KMS-11 (cell line): ENCODE measurements around the gene PRKCE.

Experiments
- H2AFZ ChIP-seq: fragments of 200-600 bp; sonication (generic); 2 replicates; pipeline ENCODE4 v1.6.1; 2016; ENCODE audit warnings: antibody characterized with exemption, mixed run types, low read depth
- H3K27ac ChIP-seq: fragments of 200-600 bp; sonication (generic); 2 replicates; pipeline ENCODE4 v1.6.1; 2016; ENCODE audit warnings: mild to moderate bottlenecking, mixed run types
- H3K27me3 ChIP-seq: fragments of 200-600 bp; sonication (generic); 2 replicates; pipeline ENCODE4 v1.6.1; 2017; ENCODE audit warnings: mild to moderate bottlenecking, low read depth, mixed run types, moderate library complexity; ENCODE audit not compliant: insufficient read depth
- H3K36me3 ChIP-seq: fragments of 200-600 bp; sonication (generic); 2 replicates; pipeline ENCODE4 v1.6.1; 2017; ENCODE audit warnings: mild to moderate bottlenecking, mixed run types; ENCODE audit not compliant: insufficient read depth
- H3K4me1 ChIP-seq: fragments of 200-600 bp; sonication (generic); 2 replicates; pipeline ENCODE4 v1.6.1; 2016; ENCODE audit warnings: mild to moderate bottlenecking, low read depth, mixed run types; ENCODE audit not compliant: poor library complexity, severe bottlenecking
- H3K4me2 ChIP-seq: fragments of 200-600 bp; sonication (generic); 2 replicates; pipeline ENCODE4 v1.7.0; 2016; ENCODE audit warnings: mild to moderate bottlenecking, mixed run types
- H3K4me3 ChIP-seq: fragments of 200-600 bp; sonication (generic); IDR thresholded peaks from 2 replicates; pipeline ENCODE4 v1.6.1; 2017; ENCODE audit warnings: low read depth, low read length, mixed read lengths; ENCODE audit not compliant: insufficient read depth
- H3K79me2 ChIP-seq: fragments of 200-600 bp; sonication (generic); 2 replicates; pipeline ENCODE4 v1.6.1; 2016; ENCODE audit warnings: low read depth, mixed run types; ENCODE audit not compliant: insufficient read depth
- H3K9ac ChIP-seq: fragments of 200-600 bp; sonication (generic); 2 replicates; pipeline ENCODE4 v1.6.1; 2016; ENCODE audit warnings: mild to moderate bottlenecking, mixed run types
- H4K20me1 ChIP-seq: fragments of 200-600 bp; sonication (generic); 2 replicates; pipeline ENCODE4 v1.6.1; 2016; ENCODE audit warnings: mild to moderate bottlenecking, mixed run types; ENCODE audit not compliant: insufficient read depth
- CTCF ChIP-seq: fragments of 200-600 bp; sonication (generic); conservative IDR thresholded peaks from 2 replicates; pipeline ENCODE4 v1.6.1; 2017; ENCODE audit warnings: low read depth, mild to moderate bottlenecking, antibody characterized with exemption, low read length, moderate library complexity, mixed read lengths

Gene PRKCE

GRCh38 chr2:46000660-46001059 lies 349.2 kb downstream of the PRKCE start:
- Histone ChIP-seq H2AFZ (no peak overlapping the region), H4K20me1 (no peaks in the 10 kb centered on the region), H3K4me2 (no peak overlapping the region)

GRCh38 chr2:46001290-46001689 lies 349.8 kb downstream of the PRKCE start:
- no peaks in the 10 kb centered on the region for H3K36me3 ChIP-seq
- no peaks in the 10 kb centered on the region for H3K27me3 ChIP-seq
- no peak for TF ChIP-seq CTCF
- H3K4me2 ChIP-seq, result no peak overlapping the region
- no peak overlapping the region for H3K27ac ChIP-seq
- H2AFZ ChIP-seq, result no peak overlapping the region
- H3K4me3 ChIP-seq, result no peak overlapping the region
- no peaks in the 10 kb centered on the region for H4K20me1 ChIP-seq
- no peaks in the 10 kb centered on the region for H3K4me1 ChIP-seq
- no peaks in the 10 kb centered on the region for H3K79me2 ChIP-seq
- H3K9ac ChIP-seq, result no peak overlapping the region

More at GRCh38 chr2:46000660-46001059, 349.2 kb downstream of the PRKCE start:
- no peak overlapping the region for H3K4me3 ChIP-seq
- H3K27me3 ChIP-seq, result no peaks in the 10 kb centered on the region
- no peaks in the 10 kb centered on the region for H3K36me3 ChIP-seq
- no peak for TF ChIP-seq CTCF
- no peak overlapping the region for H3K27ac ChIP-seq
- H3K4me1 ChIP-seq, result no peaks in the 10 kb centered on the region
- H3K79me2 ChIP-seq, result no peaks in the 10 kb centered on the region
- no peak overlapping the region for H3K9ac ChIP-seq

GRCh38 chr2:46001741-46002506 lies 350.4 kb downstream of the PRKCE start:
- Histone ChIP-seq H3K4me2 (no peak overlapping the region), H3K36me3 (no peaks in the 10 kb centered on the region), H3K4me1 (no peaks in the 10 kb centered on the region), H3K9ac (no peak overlapping the region), H3K27me3 (no peaks in the 10 kb centered on the region), H3K4me3 (no peak overlapping the region), H2AFZ (no peak overlapping the region), H3K79me2 (no peaks in the 10 kb centered on the region), H3K27ac (no peak overlapping the region), H4K20me1 (no peaks in the 10 kb centered on the region)
- no peak for TF ChIP-seq CTCF

- TF ChIP-seq CTCF, result no peak
- H3K9ac ChIP-seq, result no peak overlapping the region
- no peak overlapping the region for H3K4me3 ChIP-seq
- H3K27me3 ChIP-seq, result no peaks in the 10 kb centered on the region
- H3K36me3 ChIP-seq, result no peaks in the 10 kb centered on the region
- no peaks in the 10 kb centered on the region for H4K20me1 ChIP-seq
- H3K4me1 ChIP-seq, result no peaks in the 10 kb centered on the region
- no peak overlapping the region for H3K4me2 ChIP-seq
- no peaks in the 10 kb centered on the region for H3K79me2 ChIP-seq
- no peak overlapping the region for H2AFZ ChIP-seq
- no peak overlapping the region for H3K27ac ChIP-seq
Observed at GRCh38 chr2:46002507-46002883, 351.0 kb downstream of the PRKCE start.
